MCF 10A (cell line): ENCODE data around the gene ABHD2. TPM values are rescaled to one million over a fixed set of nuclear protein-coding genes. Genes with fewer than 3 reads are reported as not detected.

ENCODE experiments used
- BruUV-seq: library from RNA; stranded (reverse); fragments of 400-500 nt; replicated peaks from 2 replicates; lab custom pipeline; 2021; lab: Mats Ljungman, UMichigan
- CTCF ChIA-PET: fragments of 300-600 bp; sonication (Branson Sonifier 250); formaldehyde crosslinking; extraction: SDS; loops from one replicate; lab custom pipeline; 2021; ENCODE audit warnings: antibody characterized with exemption, inconsistent platforms; lab: Yijun Ruan, JAX
- POLR2A ChIA-PET: fragments of 300-600, 350-650 bp; sonication (Branson Sonifier 250); formaldehyde crosslinking; extraction: SDS; loops from one replicate; lab custom pipeline; 2020; ENCODE audit warnings: antibody characterized with exemption, inconsistent platforms; lab: Yijun Ruan, JAX
- DNase-seq: peaks from one replicate; pipeline ENCODE4 v3.0.0-alpha.2; 2018; ENCODE audit not compliant: unreplicated experiment
- H3K27ac Mint-ChIP-seq: one replicate; pipeline ENCODE4 v1.8.0; 2022; ENCODE audit warnings: mild to moderate bottlenecking, low read depth, mixed read lengths; ENCODE audit not compliant: unreplicated experiment
- H3K27me3 Mint-ChIP-seq: one replicate; pipeline ENCODE4 v1.8.0; 2022; ENCODE audit warnings: mixed read lengths; ENCODE audit not compliant: insufficient read depth, unreplicated experiment
- H3K36me3 Mint-ChIP-seq: one replicate; pipeline ENCODE4 v1.8.0; 2022; ENCODE audit warnings: mild to moderate bottlenecking, moderate library complexity, mixed read lengths; ENCODE audit not compliant: insufficient read depth, unreplicated experiment
- H3K4me1 Mint-ChIP-seq: one replicate; pipeline ENCODE4 v1.8.0; 2022; ENCODE audit warnings: mixed read lengths; ENCODE audit not compliant: insufficient read depth, unreplicated experiment
- H3K4me3 Mint-ChIP-seq: one replicate; pipeline ENCODE4 v1.8.0; 2022; ENCODE audit warnings: mild to moderate bottlenecking, moderate library complexity, mixed read lengths; ENCODE audit not compliant: unreplicated experiment
- H3K9me3 Mint-ChIP-seq: one replicate; pipeline ENCODE4 v1.8.0; 2022; ENCODE audit warnings: mixed read lengths; ENCODE audit not compliant: unreplicated experiment
- CTCF ChIP-seq: fragments of 200-600 bp; IDR thresholded peaks from one replicate; pipeline ENCODE4 v1.8.0; 2022; ENCODE audit warnings: antibody characterized with exemption, mild to moderate bottlenecking; ENCODE audit not compliant: unreplicated experiment
- intact Hi-C: fragments of 100-400 bp; cut with micrococcal nuclease; formaldehyde crosslinking; loops from 2 replicates; pipeline ENCODE4 v1.14.1; 2022
- total RNA-seq: library from RNA; stranded (reverse); gene quantifications from 2 replicates; pipeline ENCODE4 v1.2.3, GENCODE V29; 2022

ABHD2 gene
- total RNA-seq, 1 experiment from 2014 or later, result 47.7 TPM

- TF ChIP-seq CTCF, result no peak
- Mint-ChIP-seq H3K36me3 (peaks cover 16% of the 10 kb centered on the region), H3K4me3 (no peak overlapping the region), H3K4me1 (peaks cover 5% of the 10 kb centered on the region), H3K27ac (no peak overlapping the region), H3K9me3 (no peaks in the 10 kb centered on the region), H3K27me3 (no peaks in the 10 kb centered on the region)
- no peak for DNase-seq
- POLR2A ChIA-PET, result interaction anchor here (2.0 to 4.2 kb wide), 2 partner anchors 11 to 37 kb away, joined by 5 to 13 read pairs; no protein-coding TSS in a partner anchor
- CTCF ChIA-PET, result interaction anchor here (0.5 to 8.1 kb wide), 27 partner anchors 8 to 1538 kb away, joined by 3 to 136 read pairs (median 5); partner anchors contain the start of gene ABHD2
- intact Hi-C loops, result loop anchor here (1.0 to 2.0 kb wide), 4 partner anchors 38 to 224 kb away; no protein-coding TSS in a partner anchor
- no TSS peak for BruUV-seq
These were observed 40.3 kb downstream of the ABHD2 start for GRCh38 chr15:89128320-89129122.

GRCh38 chr15:89129123-89129815 lies 41.0 kb downstream of the ABHD2 start:
- H3K4me1 Mint-ChIP-seq, result peaks cover 5% of the 10 kb centered on the region
- POLR2A ChIA-PET, result interaction anchor here (1.2 to 4.2 kb wide), 4 partner anchors 10 to 41 kb away, joined by 4 to 13 read pairs (median 6); partner anchors contain the start of gene ABHD2
- peak; percentile 60 for DNase-seq
- intact Hi-C loops, result loop anchor here (1.0 to 2.0 kb wide), 4 partner anchors 39 to 225 kb away; no protein-coding TSS in a partner anchor
- H3K9me3 Mint-ChIP-seq, result no peaks in the 10 kb centered on the region
- no peak overlapping the region for H3K27ac Mint-ChIP-seq
- TF ChIP-seq CTCF, result peak; percentile 65
- H3K36me3 Mint-ChIP-seq, result peaks cover 16% of the 10 kb centered on the region
- CTCF ChIA-PET, result interaction anchor here (0.6 to 8.1 kb wide), 44 partner anchors 9 to 1539 kb away, joined by 3 to 136 read pairs (median 5); partner anchors contain the start of gene ABHD2
- BruUV-seq, result no TSS peak
- no peaks in the 10 kb centered on the region for H3K27me3 Mint-ChIP-seq
- no peak overlapping the region for H3K4me3 Mint-ChIP-seq

- intact Hi-C loops, result loop anchor here (1.0 to 2.0 kb wide), 4 partner anchors 39 to 225 kb away; no protein-coding TSS in a partner anchor
These were observed 41.5 kb downstream of the ABHD2 start for GRCh38 chr15:89129816-89130134.

More at GRCh38 chr15:89129816-89130134, 41.5 kb downstream of the ABHD2 start:
- H3K36me3 Mint-ChIP-seq, result peaks cover 16% of the 10 kb centered on the region
- H3K27me3 Mint-ChIP-seq, result no peaks in the 10 kb centered on the region
- no peaks in the 10 kb centered on the region for H3K9me3 Mint-ChIP-seq
- POLR2A ChIA-PET, result interaction anchor here (1.2 to 4.2 kb wide), 4 partner anchors 9 to 42 kb away, joined by 4 to 13 read pairs (median 6); partner anchors contain the start of gene ABHD2
- peaks cover 5% of the 10 kb centered on the region for H3K4me1 Mint-ChIP-seq
- no TSS peak for BruUV-seq
- H3K27ac Mint-ChIP-seq, result no peak overlapping the region
- no peak for TF ChIP-seq CTCF
- no peak for DNase-seq
- CTCF ChIA-PET, result interaction anchor here (0.6 to 8.1 kb wide), 36 partner anchors 9 to 951 kb away, joined by 3 to 136 read pairs (median 6); partner anchors contain the start of gene ABHD2
- no peak overlapping the region for H3K4me3 Mint-ChIP-seq
